ENCODE data around the gene NECTIN1. TPM values are rescaled to one million over a fixed set of nuclear protein-coding genes. Genes with fewer than 3 reads are reported as not detected.

The NECTIN1 gene
- total and polyA plus RNA-seq, 7 donors: 0.42 to 3.5 (median 1.7) TPM

DNA sequence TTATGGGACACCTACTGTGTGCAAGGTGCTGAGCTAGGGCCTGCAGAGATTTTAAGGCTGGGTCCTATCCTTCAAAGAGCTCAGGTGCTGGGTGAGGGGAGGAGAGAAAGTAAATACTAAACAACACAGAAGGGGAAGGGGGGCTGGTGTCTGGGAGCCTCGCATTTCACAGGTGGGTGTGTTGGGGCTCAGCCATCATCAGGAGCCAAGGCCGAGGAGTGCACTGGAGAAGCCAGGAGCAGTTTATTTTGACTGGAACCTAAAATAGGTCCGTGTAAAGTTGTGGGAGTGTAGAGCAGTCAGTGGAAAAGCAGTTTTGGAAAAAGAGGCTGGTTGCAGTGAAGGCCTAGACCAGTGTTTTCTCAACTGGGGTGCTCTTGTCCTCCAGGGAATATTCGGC is 17.5 kb downstream of the NECTIN1 start:
- DNase-seq (no peak), ATAC-seq (no peak)
- TF ChIP-seq, protein P1, sequence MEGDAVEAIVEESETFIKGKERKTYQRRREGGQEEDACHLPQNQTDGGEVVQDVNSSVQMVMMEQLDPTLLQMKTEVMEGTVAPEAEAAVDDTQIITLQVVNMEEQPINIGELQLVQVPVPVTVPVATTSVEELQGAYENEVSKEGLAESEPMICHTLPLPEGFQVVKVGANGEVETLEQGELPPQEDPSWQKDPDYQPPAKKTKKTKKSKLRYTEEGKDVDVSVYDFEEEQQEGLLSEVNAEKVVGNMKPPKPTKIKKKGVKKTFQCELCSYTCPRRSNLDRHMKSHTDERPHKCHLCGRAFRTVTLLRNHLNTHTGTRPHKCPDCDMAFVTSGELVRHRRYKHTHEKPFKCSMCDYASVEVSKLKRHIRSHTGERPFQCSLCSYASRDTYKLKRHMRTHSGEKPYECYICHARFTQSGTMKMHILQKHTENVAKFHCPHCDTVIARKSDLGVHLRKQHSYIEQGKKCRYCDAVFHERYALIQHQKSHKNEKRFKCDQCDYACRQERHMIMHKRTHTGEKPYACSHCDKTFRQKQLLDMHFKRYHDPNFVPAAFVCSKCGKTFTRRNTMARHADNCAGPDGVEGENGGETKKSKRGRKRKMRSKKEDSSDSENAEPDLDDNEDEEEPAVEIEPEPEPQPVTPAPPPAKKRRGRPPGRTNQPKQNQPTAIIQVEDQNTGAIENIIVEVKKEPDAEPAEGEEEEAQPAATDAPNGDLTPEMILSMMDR (IDR thresholded peaks at IDR 0.05): no peak

DNA sequence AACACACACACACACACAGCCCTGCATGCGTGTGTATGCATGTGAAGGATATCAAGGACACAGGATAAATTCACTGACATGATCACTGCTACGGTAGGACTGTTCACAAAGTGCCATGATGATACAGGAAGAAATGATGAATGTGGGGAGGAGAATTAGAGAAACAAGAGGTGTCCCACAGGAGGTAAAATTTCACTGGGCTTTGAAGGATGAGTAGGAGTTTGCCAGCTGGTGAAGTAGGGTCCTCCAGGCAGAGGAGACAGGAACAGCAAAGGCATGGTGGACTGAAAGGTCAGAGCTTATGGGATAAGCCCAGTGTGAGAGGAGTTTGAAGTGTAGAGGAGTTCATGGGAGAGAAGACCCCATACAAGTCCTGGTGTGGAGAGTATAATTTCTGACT is 18.6 kb downstream of the NECTIN1 start:
- DNase-seq (no peak), ATAC-seq (no peak)
- no peaks in the 10 kb centered on the region for H3K9me3 ChIP-seq
- no peak overlapping the region for H3K4me3 ChIP-seq
- H3K27ac ChIP-seq: no peak overlapping the region
- WGBS, 3 donors: 88 to 97% (median 91%) methylated on average over 2 of the region's 2 CpGs
- no peaks in the 10 kb centered on the region for H3K4me1 ChIP-seq
- H3K36me3 ChIP-seq (ENCODE audit: insufficient read depth in 1 of 2, low read depth in 1 of 2): no peaks in the 10 kb centered on the region
- TF ChIP-seq, protein P1 (IDR thresholded peaks at IDR 0.05): no peak
- peaks cover 0 to 4% (median 2%) of the 10 kb centered on the region in 3 donors for H3K27me3 ChIP-seq (ENCODE audit: insufficient read depth in 3 of 3, low read length in 2 of 3)
- intact Hi-C loops (cut with DNase I): no loop called here

More for the DNA sequence above, 17.5 kb downstream of the NECTIN1 start:
- Histone ChIP-seq H3K4me3 (no peak overlapping the region), H3K4me1 (no peaks in the 10 kb centered on the region), H3K36me3 (ENCODE audit: insufficient read depth in 1 of 2, low read depth in 1 of 2) (no peaks in the 10 kb centered on the region), H3K9me3 (no peaks in the 10 kb centered on the region), H3K27ac (no peak overlapping the region), H3K27me3 (ENCODE audit: insufficient read depth in 3 of 3, low read length in 2 of 3) (peaks cover 0 to 4% (median 2%) of the 10 kb centered on the region in 3 donors)
- 65 to 71% (median 69%) methylated on average over 4 of the region's 4 CpGs for WGBS, 3 donors
- intact Hi-C loops (cut with DNase I): no loop called here

DNA sequence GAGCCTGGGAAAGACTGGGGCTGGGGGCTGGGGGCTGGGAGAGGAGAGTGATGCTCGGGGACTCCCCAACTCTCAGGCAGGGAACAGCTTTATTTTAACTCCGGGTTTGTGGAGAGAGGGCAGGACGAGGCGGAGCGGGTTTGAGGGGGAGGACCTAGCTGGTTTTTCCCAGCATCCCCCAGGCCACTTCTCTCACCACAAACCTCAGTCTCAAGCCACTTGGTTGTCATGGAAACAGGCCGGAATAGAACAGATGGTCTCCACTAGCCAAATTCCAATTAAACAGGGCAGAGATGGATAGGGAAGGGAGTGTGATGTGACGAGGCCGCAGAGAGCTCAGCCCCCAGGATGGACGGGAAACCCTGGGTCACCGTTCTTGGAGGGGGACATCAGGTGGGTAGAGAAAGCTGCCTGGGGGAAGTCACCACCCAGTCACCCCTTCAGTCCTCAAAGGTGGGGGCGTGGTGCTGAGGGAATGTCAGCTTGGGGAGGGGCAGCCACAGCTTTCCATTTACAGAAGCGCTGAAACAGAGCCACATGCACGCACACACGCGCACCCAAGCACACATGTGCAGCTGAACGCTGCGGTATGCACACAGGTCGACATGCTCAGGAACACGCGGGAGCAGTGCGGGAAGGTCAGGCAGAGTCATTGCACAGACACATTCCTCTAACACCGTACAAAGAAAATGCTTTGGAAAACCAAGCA is 19.2 kb downstream of the NECTIN1 start:
- Histone ChIP-seq H3K27me3 (ENCODE audit: insufficient read depth in 3 of 3, low read length in 2 of 3) (peaks cover 0 to 4% (median 2%) of the 10 kb centered on the region in 3 donors), H3K9me3 (no peaks in the 10 kb centered on the region), H3K27ac (no peak overlapping the region), H3K36me3 (ENCODE audit: insufficient read depth in 1 of 2, low read depth in 1 of 2) (no peaks in the 10 kb centered on the region), H3K4me1 (no peaks in the 10 kb centered on the region), H3K4me3 (no peak overlapping the region)
- TF ChIP-seq, protein P1 (IDR thresholded peaks at IDR 0.05): no peak
- DNase-seq (no peak), ATAC-seq (no peak)
- intact Hi-C loops (cut with DNase I): no loop called here
- WGBS, 3 donors: 46 to 57% (median 47%) methylated on average over 22 of the region's 22 CpGs

DNA sequence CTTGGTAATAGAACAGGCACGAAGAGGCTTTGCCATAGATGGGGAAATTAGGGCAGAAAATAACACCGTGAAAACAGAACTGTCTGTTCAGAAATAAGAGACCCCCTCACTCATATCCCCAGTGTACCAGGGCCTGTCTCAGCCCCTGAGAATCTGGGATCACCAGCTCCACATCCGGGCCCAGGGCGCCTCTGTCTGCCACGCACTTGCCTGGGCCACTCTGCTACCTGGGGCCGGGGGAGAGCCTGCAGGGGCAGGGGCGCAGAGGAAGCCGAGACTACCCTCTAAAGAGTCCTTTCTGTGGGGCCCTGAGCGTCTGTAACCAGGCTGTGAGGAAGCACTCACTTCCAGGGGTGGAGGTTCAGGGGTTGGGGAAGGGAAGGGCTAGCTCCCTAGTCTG is 19.8 kb downstream of the NECTIN1 start:
- no peak overlapping the region for H3K27ac ChIP-seq
- 73 to 79% (median 73%) methylated on average over 9 of the region's 9 CpGs for WGBS, 3 donors
- TF ChIP-seq, protein P1 (IDR thresholded peaks at IDR 0.05): no peak
- no peaks in the 10 kb centered on the region for H3K36me3 ChIP-seq (ENCODE audit: insufficient read depth in 1 of 2, low read depth in 1 of 2)
- intact Hi-C loops (cut with DNase I): no loop called here
- ATAC-seq: no peak
- no peak overlapping the region for H3K4me3 ChIP-seq
- H3K4me1 ChIP-seq: no peaks in the 10 kb centered on the region
- DNase-seq: no peak
- H3K9me3 ChIP-seq: no peaks in the 10 kb centered on the region
- H3K27me3 ChIP-seq (ENCODE audit: insufficient read depth in 3 of 3, low read length in 2 of 3): peaks cover 0 to 4% (median 2%) of the 10 kb centered on the region in 3 donors

DNA sequence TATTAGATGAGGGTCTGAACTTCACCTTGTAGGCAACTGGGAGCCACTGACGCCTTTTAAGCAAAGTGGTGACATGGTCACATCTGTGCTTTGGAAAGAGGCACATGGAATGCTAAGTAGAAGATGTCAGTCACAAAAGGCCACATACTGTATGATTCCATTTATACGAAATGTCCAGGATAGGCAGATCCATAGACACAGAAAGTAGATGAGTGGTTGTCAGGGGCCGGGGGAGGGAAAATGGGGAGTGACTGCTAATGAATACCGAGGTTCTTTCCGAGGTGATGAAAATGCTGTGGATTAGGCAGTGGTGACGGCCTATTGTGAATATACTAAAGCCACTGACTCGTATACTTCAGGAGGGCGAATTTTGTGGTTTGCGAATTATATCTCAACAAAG is 20.6 kb downstream of the NECTIN1 start:
- Histone ChIP-seq H3K27ac (no peak overlapping the region), H3K36me3 (ENCODE audit: insufficient read depth in 1 of 2, low read depth in 1 of 2) (no peaks in the 10 kb centered on the region), H3K4me1 (no peaks in the 10 kb centered on the region), H3K9me3 (no peaks in the 10 kb centered on the region), H3K4me3 (no peak overlapping the region), H3K27me3 (ENCODE audit: insufficient read depth in 3 of 3, low read length in 2 of 3) (peaks cover 0 to 4% (median 2%) of the 10 kb centered on the region in 3 donors)
- no peak for ATAC-seq
- whole genome bisulfite sequencing, 3 donors: 78 to 82% (median 79%) methylated on average over 9 of the region's 9 CpGs
- intact Hi-C loops (cut with DNase I): no loop called here
- TF ChIP-seq, protein P1 (IDR thresholded peaks at IDR 0.05): no peak
- no peak for DNase-seq

Measured in psoas muscle (tissue), 8 donors.